B cell (primary cell): Measurements from ENCODE around the gene CA7. TPM values are rescaled to one million over a fixed set of nuclear protein-coding genes. Genes with fewer than 3 reads are reported as not detected.

Source experiments
- ATAC-seq: fragments of 200-7000 bp; cut with Tn5 transposase; one replicate; pipeline ENCODE4 v1.10.0; 2021; ENCODE audit warnings: low read depth, mild to moderate bottlenecking, moderate number of reproducible peaks, moderate library complexity
- CTCF ChIA-PET: fragments of 350-600 bp; sonication (Branson Sonifier 250); formaldehyde crosslinking; loops from one replicate; lab custom pipeline; 2021; ENCODE audit warnings: antibody characterized with exemption, inconsistent platforms; lab: Charles Lee
- POLR2A ChIA-PET: fragments of 350-600 bp; sonication (Branson Sonifier 250); formaldehyde crosslinking; loops from one replicate; lab custom pipeline; 2021; ENCODE audit warnings: antibody characterized with exemption; lab: Charles Lee
- DNase-seq: peaks from one replicate; pipeline ENCODE4 v3.0.0; 2013
- H2AFZ ChIP-seq: 2 replicates; pipeline ENCODE4 v1.6.1; 2012; ENCODE audit warnings: mild to moderate bottlenecking, low read depth, low read length; ENCODE audit not compliant: insufficient read depth, poor library complexity, severe bottlenecking
- H3K27ac ChIP-seq, 2 donors: 1 replicate in 1 of 2; 2 replicates in 1 of 2; pipeline ENCODE4 v1.5.1; 2012 to 2013; ENCODE audit warnings: low read length in 2 of 2, mild to moderate bottlenecking in 2 of 2, moderate library complexity in 1 of 2
- H3K27me3 ChIP-seq, 4 experiments: fragments of 200-600 bp in 1 of 4; sonication (generic) in 1 of 4; replicated peaks in 1 of 4; 1 replicate in 2 of 4; 2 replicates in 2 of 4; pipeline versions ENCODE4 v1.6.1 to v1.7.0; 2013 to 2016; ENCODE audit warnings: low read length in 3 of 4, mild to moderate bottlenecking in 2 of 4, mixed read lengths in 1 of 4, moderate library complexity in 1 of 4; ENCODE audit not compliant: insufficient read depth in 4 of 4, control insufficient read depth in 3 of 4; ENCODE audit errors: control extremely low read depth in 1 of 4
- H3K36me3 ChIP-seq, 2 experiments: replicated peaks in 1 of 2; 1 replicate in 1 of 2; 2 replicates in 1 of 2; pipeline versions ENCODE4 v1.6.1 to v1.7.1; 2013; ENCODE audit warnings: low read length in 1 of 2; ENCODE audit not compliant: insufficient read depth in 2 of 2, control insufficient read depth in 1 of 2; ENCODE audit errors: control extremely low read depth in 1 of 2, extremely low read depth in 1 of 2
- H3K4me1 ChIP-seq, 2 donors: fragments of 200-600 bp in 1 of 2; sonication (generic) in 1 of 2; 1 replicate in 1 of 2; 2 replicates in 1 of 2; pipeline versions ENCODE4 v1.5.1 to v1.6.1; 2013 to 2017; ENCODE audit warnings: low read length in 2 of 2; ENCODE audit not compliant: control insufficient read depth in 2 of 2, insufficient read depth in 2 of 2
- H3K4me2 ChIP-seq: replicated peaks from 2 replicates; pipeline ENCODE3; 2012; ENCODE audit warnings: mild to moderate bottlenecking, low read depth, low read length; ENCODE audit not compliant: poor library complexity, severe bottlenecking
- H3K4me3 ChIP-seq, 5 experiments: fragments of 200-600 bp in 1 of 5; sonication (generic) in 1 of 5; 1 replicate in 3 of 5; 2 replicates in 2 of 5; pipeline versions ENCODE4 v1.5.1 to v1.7.0; 2011 to 2016; ENCODE audit warnings: low read length in 4 of 5, mild to moderate bottlenecking in 4 of 5, low read depth in 2 of 5, control low read depth in 1 of 5, moderate library complexity in 1 of 5; ENCODE audit not compliant: insufficient read depth in 1 of 5; ENCODE audit errors: control extremely low read depth in 1 of 5, extremely low read depth in 1 of 5
- H3K79me2 ChIP-seq: fragments of 200-600 bp; sonication (generic); one replicate; pipeline ENCODE4 v1.6.0; 2016; ENCODE audit warnings: low read length; ENCODE audit not compliant: control insufficient read depth, insufficient read depth
- H3K9ac ChIP-seq: fragments of 200-600 bp; sonication (generic); 2 replicates; pipeline ENCODE4 v1.6.1; 2017; ENCODE audit warnings: mild to moderate bottlenecking, low read length, moderate library complexity
- H3K9me3 ChIP-seq, 3 donors: one replicate each; pipeline versions ENCODE4 v1.6.1 to v1.7.1; 2013; ENCODE audit warnings: low read length in 2 of 3; ENCODE audit not compliant: control insufficient read depth in 2 of 3, insufficient read depth in 1 of 3; ENCODE audit errors: control extremely low read depth in 1 of 3
- H4K20me1 ChIP-seq: 2 replicates; pipeline ENCODE4 v1.6.0; 2012; ENCODE audit warnings: mild to moderate bottlenecking, low read length; ENCODE audit not compliant: insufficient read depth, control insufficient read depth, poor library complexity, severe bottlenecking
- H3K27ac Mint-ChIP-seq: one replicate; pipeline ENCODE4 v1.8.0; 2021; ENCODE audit warnings: mixed read lengths
- H3K27me3 Mint-ChIP-seq: one replicate; pipeline ENCODE4 v1.8.0; 2021; ENCODE audit warnings: mixed read lengths
- H3K4me1 Mint-ChIP-seq: one replicate; pipeline ENCODE4 v1.8.0; 2021; ENCODE audit warnings: mixed read lengths
- H3K4me3 Mint-ChIP-seq: one replicate; pipeline ENCODE4 v1.8.0; 2021; ENCODE audit warnings: mixed read lengths
- H3K9me3 Mint-ChIP-seq: one replicate; pipeline ENCODE4 v1.8.0; 2022; ENCODE audit warnings: mixed read lengths; ENCODE audit not compliant: insufficient read depth
- EZH2 ChIP-seq: IDR thresholded peaks from 2 replicates; pipeline ENCODE4 v1.6.1; 2012; ENCODE audit warnings: borderline replicate concordance, low read depth, mild to moderate bottlenecking, moderate library complexity, low read length; ENCODE audit not compliant: insufficient read depth, poor library complexity, severe bottlenecking
- WGBS: methylation state at CpG from one replicate; pipeline ENCODE4 v1.1.5; 2013; ENCODE audit warnings: missing lambda C conversion rate; ENCODE audit not compliant: insufficient coverage; 5-methylcytosine and 5-hydroxymethylcytosine counted together
- intact Hi-C: fragments of 100-400 bp; cut with micrococcal nuclease; formaldehyde crosslinking; loops from one replicate; pipeline ENCODE4 v1.10.0; 2022
- polyA plus RNA-seq: library from polyadenylated mRNA; depleted of rRNA; stranded (reverse); fragments of >200 nt; gene quantifications from 2 replicates; pipeline ENCODE4 v1.2.3, GENCODE V29; 2012
- total RNA-seq, 2 donors: library from RNA; stranded (reverse); fragments of 120-200 nt in 1 of 2; gene quantifications; 1 replicate in 1 of 2; 2 replicates in 1 of 2; pipeline versions ENCODE4 v1.2.3 to v1.2.4, GENCODE V29; 2013 to 2022
- TF ChIP-seq, protein P1 (sequence below): fragments of 200-600 bp; IDR thresholded peaks from one replicate; pipeline ENCODE4 v1.8.0; 2022; ENCODE audit warnings: antibody characterized with exemption, mild to moderate bottlenecking

The CA7 gene
- total and polyA plus RNA-seq, 2 donors (not counting 1 experiment from before 2014, with no cell fraction given), result not detected

DNA sequence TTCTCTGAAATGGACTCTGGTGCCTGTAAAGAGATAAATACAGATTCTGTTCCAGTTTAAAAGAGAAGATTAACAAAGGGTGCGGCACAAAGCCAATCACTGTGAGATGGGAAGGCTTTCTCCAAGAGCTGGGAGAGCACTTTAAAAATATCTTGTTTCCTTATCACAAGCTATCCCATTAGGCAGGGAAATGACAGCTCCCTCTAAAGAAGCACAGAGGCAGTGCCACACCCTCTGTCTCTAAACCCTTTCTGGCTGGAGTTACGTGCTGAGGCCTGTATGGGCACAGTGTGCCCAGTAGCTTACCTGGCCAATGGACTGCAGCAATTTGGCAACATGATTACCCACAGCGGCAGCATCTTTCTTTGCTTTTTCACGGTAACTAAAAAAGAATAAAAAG, 33.8 kb upstream of the CA7 start:
- Histone ChIP-seq H3K9ac (no peak overlapping the region), H2AFZ (no peak overlapping the region), H4K20me1 (no peaks in the 10 kb centered on the region), H3K9me3 (no peaks in the 10 kb centered on the region), H3K36me3 (peaks cover 15 to 41% of the 10 kb centered on the region in 2 experiments), H3K27ac (no peak overlapping the region), H3K27me3 (no peaks in the 10 kb centered on the region), H3K4me3 (no peak overlapping the region), H3K4me1 (no peaks in the 10 kb centered on the region), H3K4me2 (no peak overlapping the region), H3K79me2 (no peaks in the 10 kb centered on the region)
- ATAC-seq (no peak), DNase-seq (no peak)
- Mint-ChIP-seq H3K4me1 (no peaks in the 10 kb centered on the region), H3K4me3 (no peak overlapping the region), H3K27me3 (no peaks in the 10 kb centered on the region), H3K9me3 (no peaks in the 10 kb centered on the region), H3K27ac (no peak overlapping the region)
- CTCF ChIA-PET, result no interaction called here
- WGBS, result 100% methylated on average over 2 of the region's 4 CpGs
- intact Hi-C loops, result no loop called here
- TF ChIP-seq EZH2, result no peak
- POLR2A ChIA-PET, result interaction anchor here (0.5 kb wide), 1 partner anchor 12 kb away, joined by 4 read pairs; no protein-coding TSS in a partner anchor

DNA sequence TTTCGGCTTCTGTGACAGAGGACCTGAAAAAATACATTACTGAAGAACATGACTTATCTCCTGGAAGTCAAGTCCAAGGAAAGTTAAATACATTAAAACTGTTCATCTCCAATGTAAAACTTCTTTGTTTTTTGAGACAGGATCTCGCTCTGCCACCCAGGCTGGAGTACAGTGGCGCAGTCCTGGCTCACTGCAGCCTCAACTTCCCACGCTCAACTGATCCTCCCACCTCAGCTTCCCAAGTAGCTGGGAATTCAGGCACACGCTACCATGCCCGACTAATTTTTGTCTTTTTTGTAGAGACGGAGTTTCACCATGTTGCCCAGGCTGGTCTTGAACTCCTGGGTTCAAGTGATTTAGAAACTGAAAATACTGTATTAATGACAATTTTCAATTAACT, 33.2 kb upstream of the CA7 start:
- Histone ChIP-seq H3K4me3 (no peak overlapping the region), H4K20me1 (no peaks in the 10 kb centered on the region), H3K27ac (no peak overlapping the region), H2AFZ (no peak overlapping the region), H3K4me2 (no peak overlapping the region), H3K27me3 (no peaks in the 10 kb centered on the region), H3K9ac (no peak overlapping the region), H3K79me2 (no peaks in the 10 kb centered on the region), H3K36me3 (peaks cover 13 to 40% of the 10 kb centered on the region in 2 experiments), H3K4me1 (no peaks in the 10 kb centered on the region), H3K9me3 (no peaks in the 10 kb centered on the region)
- no peaks in the 10 kb centered on the region for H3K27me3 Mint-ChIP-seq
- H3K4me3 Mint-ChIP-seq, result no peak overlapping the region
- H3K4me1 Mint-ChIP-seq, result no peaks in the 10 kb centered on the region
- intact Hi-C loops, result no loop called here
- 100% methylated on average over 4 of the region's 7 CpGs for WGBS
- no peak overlapping the region for H3K27ac Mint-ChIP-seq
- POLR2A ChIA-PET, result no interaction called here
- ATAC-seq, result no peak
- TF ChIP-seq, protein P1, sequence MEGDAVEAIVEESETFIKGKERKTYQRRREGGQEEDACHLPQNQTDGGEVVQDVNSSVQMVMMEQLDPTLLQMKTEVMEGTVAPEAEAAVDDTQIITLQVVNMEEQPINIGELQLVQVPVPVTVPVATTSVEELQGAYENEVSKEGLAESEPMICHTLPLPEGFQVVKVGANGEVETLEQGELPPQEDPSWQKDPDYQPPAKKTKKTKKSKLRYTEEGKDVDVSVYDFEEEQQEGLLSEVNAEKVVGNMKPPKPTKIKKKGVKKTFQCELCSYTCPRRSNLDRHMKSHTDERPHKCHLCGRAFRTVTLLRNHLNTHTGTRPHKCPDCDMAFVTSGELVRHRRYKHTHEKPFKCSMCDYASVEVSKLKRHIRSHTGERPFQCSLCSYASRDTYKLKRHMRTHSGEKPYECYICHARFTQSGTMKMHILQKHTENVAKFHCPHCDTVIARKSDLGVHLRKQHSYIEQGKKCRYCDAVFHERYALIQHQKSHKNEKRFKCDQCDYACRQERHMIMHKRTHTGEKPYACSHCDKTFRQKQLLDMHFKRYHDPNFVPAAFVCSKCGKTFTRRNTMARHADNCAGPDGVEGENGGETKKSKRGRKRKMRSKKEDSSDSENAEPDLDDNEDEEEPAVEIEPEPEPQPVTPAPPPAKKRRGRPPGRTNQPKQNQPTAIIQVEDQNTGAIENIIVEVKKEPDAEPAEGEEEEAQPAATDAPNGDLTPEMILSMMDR, result no peak
- no peaks in the 10 kb centered on the region for H3K9me3 Mint-ChIP-seq
- CTCF ChIA-PET, result no interaction called here
- DNase-seq, result no peak
